Sigmoid colon (tissue), 7 donors: ENCODE data around the gene DGKH. TPM values are rescaled to one million over a fixed set of nuclear protein-coding genes. Genes with fewer than 3 reads are reported as not detected.
"Not testable (repeated sequence)": the region's sequence is repeated elsewhere in the genome, so short reads cannot be mapped to it uniquely, and the experiment has no call there.

Source experiments
- DNase-seq: peaks from one replicate; pipeline ENCODE4 v3.0.0-alpha.2; 2019
- H3K27ac ChIP-seq, 4 donors: fragments of 200-600 bp; sonication (generic); one replicate each; pipeline ENCODE4 v1.5.1; 2016 to 2019; ENCODE audit warnings: mild to moderate bottlenecking in 1 of 4
- H3K27me3 ChIP-seq, 3 donors: fragments of 200-600 bp; sonication (generic); one replicate each; pipeline ENCODE4 v1.5.1; 2019; ENCODE audit warnings: mild to moderate bottlenecking in 1 of 3
- H3K36me3 ChIP-seq, 4 donors: fragments of 200-600 bp; sonication (generic); one replicate each; pipeline ENCODE4 v1.5.1; 2016 to 2019
- H3K4me1 ChIP-seq, 4 donors: fragments of 200-600 bp; sonication (generic); one replicate each; pipeline ENCODE4 v1.5.1; 2017 to 2019
- H3K4me3 ChIP-seq, 4 donors: fragments of 200-600 bp; sonication (generic); one replicate each; pipeline ENCODE4 v1.5.1; 2017 to 2019; ENCODE audit warnings: mild to moderate bottlenecking in 2 of 4, moderate library complexity in 1 of 4
- H3K9me3 ChIP-seq, 4 donors: fragments of 200-600 bp in 3 of 4; sonication (generic) in 3 of 4; one replicate each; pipeline versions ENCODE4 v1.5.1 to v1.6.1; 2013 to 2019
- CTCF ChIP-seq, 4 experiments: fragments of 450-650 bp in 3 of 4; fragments of 200-600 bp in 1 of 4; IDR thresholded peaks; one replicate each; pipeline ENCODE4 v1.5.1; 2016 to 2019; ENCODE audit warnings: antibody characterized with exemption in 4 of 4, mild to moderate bottlenecking in 3 of 4, moderate library complexity in 2 of 4
- EP300 ChIP-seq, 4 donors: sonication (generic); formaldehyde crosslinking; IDR thresholded peaks; one replicate each; pipeline ENCODE4 v1.6.1; 2017; ENCODE audit warnings: antibody characterized with exemption in 4 of 4
- POLR2A ChIP-seq, 2 donors: fragments of 450-650 bp; IDR thresholded peaks; one replicate each; pipeline ENCODE4 v1.6.1; 2016; ENCODE audit warnings: antibody characterized with exemption in 2 of 2, mild to moderate bottlenecking in 2 of 2, moderate library complexity in 2 of 2
- POLR2AphosphoS5 ChIP-seq, 4 donors: sonication (generic); formaldehyde crosslinking; IDR thresholded peaks; one replicate each; pipeline ENCODE4 v1.6.1; 2017; ENCODE audit warnings: antibody characterized with exemption in 4 of 4
- WGBS, 2 donors: extraction: QIAGEN DNeasy Blood & Tissue Kit; methylation state at CpG; one replicate each; pipeline ENCODE4 v1.1.7; 2013; 5-methylcytosine and 5-hydroxymethylcytosine counted together
- intact Hi-C: fragments of 100-400 bp; cut with DNase I; formaldehyde crosslinking; loops from one replicate; pipeline ENCODE4 v1.15.1; 2023
- polyA plus RNA-seq, 3 donors: library from polyadenylated mRNA; stranded (reverse); fragments of 200-250 nt; gene quantifications; one replicate each; pipeline ENCODE4 v1.2.3, GENCODE V29; 2013
- total RNA-seq, 4 donors: library from RNA; depleted of rRNA; stranded (reverse); fragments of >200 nt; gene quantifications; one replicate each; pipeline ENCODE4 v1.1.0, GENCODE V29; 2016
- donor health status: healthy with polysubstance abuse.
- donor health status: Bipolar disorder and iron deficiency.
- donor health status: healthy.

Gene DGKH
- total and polyA plus RNA-seq, 7 donors: 1.2 to 23.3 (median 13.9) TPM

- Histone ChIP-seq H3K27me3 (no peaks in the 10 kb centered on the region), H3K9me3 (no peaks in the 10 kb centered on the region), H3K4me1 (no peaks in the 10 kb centered on the region), H3K27ac (no peak overlapping the region), H3K36me3 (no peaks in the 10 kb centered on the region), H3K4me3 (no peak overlapping the region)
- no peak for DNase-seq
- 88 to 93% methylated on average over 16 of the region's 16 CpGs for WGBS, 2 donors
- TF ChIP-seq POLR2A (IDR thresholded peaks at IDR 0.05) (no peak), POLR2AphosphoS5 (IDR thresholded peaks at IDR 0.05) (no peak), EP300 (IDR thresholded peaks at IDR 0.05) (no peak), CTCF (IDR thresholded peaks at IDR 0.05) (no peak)
- intact Hi-C loops: no loop called here
Observed at GRCh38 chr13:42083138-42083770, 34.8 kb downstream of the DGKH start.

DNA sequence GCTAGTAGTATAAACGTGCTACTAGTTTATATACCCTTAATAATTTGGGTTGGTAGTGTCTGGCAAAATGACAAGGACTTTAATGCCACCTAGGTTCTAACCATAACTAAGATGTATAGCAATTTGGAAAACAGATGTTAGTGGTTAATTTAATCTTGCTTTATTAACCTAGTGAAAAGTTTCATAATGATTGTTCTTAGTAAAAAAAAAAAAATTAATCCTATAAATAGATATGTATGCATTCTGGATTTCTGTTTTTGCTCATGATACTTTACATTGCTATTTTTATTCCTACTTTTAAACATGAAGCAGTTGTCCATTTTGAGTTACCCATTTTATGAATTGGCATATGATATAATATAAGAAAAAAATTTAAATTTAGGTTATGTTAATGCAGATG is 36.3 kb downstream of the DGKH start:
- WGBS, 2 donors: 79 to 83% methylated on average over 1 of the region's 1 CpG
- TF ChIP-seq POLR2AphosphoS5 (IDR thresholded peaks at IDR 0.05): no peak
- no peak for TF ChIP-seq EP300 (IDR thresholded peaks at IDR 0.05)
- no peak for TF ChIP-seq POLR2A (IDR thresholded peaks at IDR 0.05)
- no peak for TF ChIP-seq CTCF (IDR thresholded peaks at IDR 0.05)
- Histone ChIP-seq H3K27me3 (no peaks in the 10 kb centered on the region), H3K36me3 (no peaks in the 10 kb centered on the region), H3K9me3 (no peaks in the 10 kb centered on the region), H3K27ac (no peak overlapping the region), H3K4me3 (no peak overlapping the region), H3K4me1 (no peaks in the 10 kb centered on the region)
- no peak for DNase-seq
- intact Hi-C loops: no loop called here

- H3K4me1 ChIP-seq: no peaks in the 10 kb centered on the region
- no peaks in the 10 kb centered on the region for H3K9me3 ChIP-seq
- WGBS, 2 donors: 89 to 97% methylated on average over 1 of the region's 1 CpG
- no peak for DNase-seq
- TF ChIP-seq CTCF (IDR thresholded peaks at IDR 0.05) (no peak), POLR2AphosphoS5 (IDR thresholded peaks at IDR 0.05) (no peak), POLR2A (IDR thresholded peaks at IDR 0.05) (no peak), EP300 (IDR thresholded peaks at IDR 0.05) (no peak)
- H3K36me3 ChIP-seq: no peaks in the 10 kb centered on the region
- H3K27me3 ChIP-seq: no peaks in the 10 kb centered on the region
- no peak overlapping the region for H3K4me3 ChIP-seq
- intact Hi-C loops: no loop called here
- no peak overlapping the region for H3K27ac ChIP-seq
Observed at GRCh38 chr13:42086582-42086981, 38.1 kb downstream of the DGKH start.

DNA sequence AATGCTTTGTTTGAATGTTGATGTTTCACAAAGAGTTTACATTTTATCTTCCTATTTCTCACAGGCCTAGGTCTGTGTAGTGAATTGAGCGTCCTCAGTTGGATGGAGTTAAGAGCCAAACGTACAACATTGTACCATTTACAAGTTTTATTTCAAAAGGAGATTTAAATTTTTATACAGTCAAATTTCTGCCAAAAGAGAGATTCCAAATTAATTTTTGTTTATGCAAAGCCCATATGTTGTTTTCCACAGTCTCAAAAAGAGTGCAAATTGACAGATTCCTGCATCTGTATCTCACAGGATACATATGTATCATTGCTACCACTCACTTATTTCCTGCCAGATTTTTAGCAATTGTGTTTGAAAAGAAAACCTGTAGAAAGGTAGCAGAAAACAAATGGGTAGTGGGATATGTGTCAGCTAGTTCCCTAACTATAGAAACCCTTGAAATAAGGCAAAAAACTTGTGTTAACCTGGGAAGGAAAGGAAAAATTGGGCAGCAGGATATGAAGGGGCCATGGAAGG is 46.1 kb downstream of the DGKH start:
- H3K27ac ChIP-seq: no peak overlapping the region
- no peaks in the 10 kb centered on the region for H3K36me3 ChIP-seq
- no peak for TF ChIP-seq POLR2A (IDR thresholded peaks at IDR 0.05)
- no peak overlapping the region for H3K4me3 ChIP-seq
- no peaks in the 10 kb centered on the region for H3K9me3 ChIP-seq
- intact Hi-C loops: no loop called here
- no peaks in the 10 kb centered on the region for H3K27me3 ChIP-seq
- WGBS, 2 donors: 84 to 86% methylated on average over 2 of the region's 2 CpGs
- DNase-seq: no peak
- H3K4me1 ChIP-seq: no peaks in the 10 kb centered on the region

- H3K36me3 ChIP-seq, intact Hi-C loops, DNase-seq, H3K27ac ChIP-seq, H3K4me3 ChIP-seq, H3K4me1 ChIP-seq, H3K9me3 ChIP-seq, H3K27me3 ChIP-seq: not testable (repeated sequence)
- 96 to 99% methylated on average over 2 of the region's 2 CpGs for WGBS, 2 donors
Observed at GRCh38 chr13:42096222-42096621, 47.8 kb downstream of the DGKH start.
